ENCODE data around the gene TMEM17.

Gene TMEM17

DNA sequence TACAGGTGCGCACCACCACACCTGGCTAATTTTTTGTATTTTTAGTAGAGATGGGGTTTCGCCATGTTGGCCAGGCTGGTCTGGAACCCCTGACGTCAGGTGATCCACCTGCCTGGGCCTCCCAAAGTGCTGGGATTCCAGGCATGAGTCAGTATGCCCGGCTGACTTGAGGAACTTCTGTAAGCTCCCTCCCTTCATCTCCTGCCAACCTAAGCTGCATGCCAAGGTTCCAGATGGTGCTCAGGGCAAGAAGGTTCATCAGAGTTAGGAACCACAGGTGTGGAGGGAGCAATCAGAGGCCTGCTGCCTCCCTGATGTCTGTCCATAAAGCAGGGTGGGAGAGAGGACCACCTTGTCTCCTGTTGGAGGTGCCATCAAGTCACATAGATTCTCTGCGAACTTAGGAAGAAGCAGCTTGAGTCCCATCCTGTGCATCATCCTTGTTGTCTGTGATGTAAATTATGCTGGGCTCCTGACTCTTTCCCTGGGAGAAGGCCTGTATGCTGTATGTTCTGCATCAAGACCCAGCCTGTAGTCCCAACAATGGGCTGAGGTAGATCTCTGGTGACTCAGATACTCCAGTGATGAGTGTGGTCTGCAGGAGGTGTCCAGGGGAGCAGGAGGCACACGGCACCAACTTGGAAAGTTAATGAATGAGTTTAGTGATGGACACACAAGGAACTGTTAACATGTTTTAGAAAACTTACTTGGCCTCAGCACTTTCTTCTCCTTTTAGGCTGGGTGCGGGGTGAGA, 53.1 kb downstream of the TMEM17 start:
- DNase-seq = no peak

GRCh38 chr2:62450716-62451191, 55.2 kb downstream of the TMEM17 start:
- DNase-seq = no peak
